GM23338 (cell line): ENCODE results near the gene HLCS. TPM values are rescaled to one million over a fixed set of nuclear protein-coding genes. Genes with fewer than 3 reads are reported as not detected.

Experiments
- ATAC-seq: fragments of 200-7000 bp; cut with Tn5 transposase; 3 replicates; pipeline ENCODE4 v1.9.1; 2020
- DNase-seq: peaks from one replicate; pipeline ENCODE4 v3.0.0-alpha.2; 2015; ENCODE audit warnings: low spot score
- H2AFZ ChIP-seq: fragments of 200-600 bp; sonication (generic); 2 replicates; pipeline ENCODE4 v1.8.0; 2016; ENCODE audit warnings: antibody characterized with exemption, mild to moderate bottlenecking, moderate library complexity
- H3F3A ChIP-seq: fragments of 200-600 bp; sonication (generic); replicated peaks from 2 replicates; pipeline ENCODE4 v1.8.0; 2017; ENCODE audit warnings: antibody characterized with exemption, mixed run types, low read depth
- H3K27ac ChIP-seq: fragments of 200-600 bp; sonication (generic); 2 replicates; pipeline ENCODE4 v1.6.1; 2016; ENCODE audit warnings: low read depth
- H3K27me3 ChIP-seq: fragments of 200-600 bp; sonication (generic); 2 replicates; pipeline ENCODE4 v1.8.0; 2016; ENCODE audit warnings: mild to moderate bottlenecking, mixed run types, moderate library complexity; ENCODE audit not compliant: insufficient read depth
- H3K36me3 ChIP-seq: fragments of 200-600 bp; sonication (generic); 2 replicates; pipeline ENCODE4 v1.8.0; 2016; ENCODE audit warnings: mild to moderate bottlenecking; ENCODE audit not compliant: insufficient read depth
- H3K4me1 ChIP-seq: fragments of 200-600 bp; sonication (generic); 2 replicates; pipeline ENCODE4 v1.8.0; 2016; ENCODE audit warnings: mild to moderate bottlenecking, moderate library complexity; ENCODE audit not compliant: insufficient read depth
- H3K4me2 ChIP-seq: fragments of 200-600 bp; sonication (generic); 2 replicates; pipeline ENCODE4 v1.7.1; 2017; ENCODE audit warnings: mixed run types
- H3K4me3 ChIP-seq: fragments of 200-600 bp; sonication (generic); 2 replicates; pipeline ENCODE4 v1.6.1; 2016; ENCODE audit warnings: mixed run types
- H3K79me2 ChIP-seq: fragments of 200-600 bp; sonication (generic); replicated peaks from 2 replicates; pipeline ENCODE4 v1.8.0; 2017; ENCODE audit warnings: mild to moderate bottlenecking; ENCODE audit not compliant: insufficient read depth
- H3K9me2 ChIP-seq: fragments of 200-600 bp; sonication (generic); 2 replicates; pipeline ENCODE4 v1.8.0; 2017; ENCODE audit not compliant: insufficient read depth
- H4K20me1 ChIP-seq: fragments of 200-600 bp; sonication (generic); replicated peaks from 2 replicates; pipeline ENCODE4 v1.8.0; 2017; ENCODE audit warnings: mild to moderate bottlenecking; ENCODE audit not compliant: insufficient read depth
- H3K27ac Mint-ChIP-seq: 2 replicates; pipeline ENCODE4 v1.8.0; 2020; ENCODE audit warnings: inconsistent platforms, mild to moderate bottlenecking, moderate library complexity, mixed read lengths
- H3K27me3 Mint-ChIP-seq: 3 replicates; pipeline ENCODE4 v1.8.0; 2022; ENCODE audit warnings: low read depth, mild to moderate bottlenecking, moderate library complexity, mixed read lengths, inconsistent platforms; ENCODE audit not compliant: insufficient read depth, poor library complexity
- H3K36me3 Mint-ChIP-seq: 3 replicates; pipeline ENCODE4 v1.8.0; 2021; ENCODE audit warnings: low read depth, mild to moderate bottlenecking, inconsistent platforms, moderate library complexity, mixed read lengths
- H3K4me1 Mint-ChIP-seq: 3 replicates; pipeline ENCODE4 v1.8.0; 2020; ENCODE audit warnings: mild to moderate bottlenecking, inconsistent platforms, mixed read lengths
- H3K4me3 Mint-ChIP-seq: 3 replicates; pipeline ENCODE4 v1.8.0; 2021; ENCODE audit warnings: moderate library complexity, mild to moderate bottlenecking, inconsistent platforms, mixed read lengths
- H3K9me3 Mint-ChIP-seq: 3 replicates; pipeline ENCODE4 v1.8.0; 2020; ENCODE audit warnings: moderate library complexity, mild to moderate bottlenecking, inconsistent platforms, mixed read lengths
- CREB1 ChIP-seq: fragments of 250-450 bp; sonication (Bioruptor Pico); IDR thresholded peaks from 2 replicates; pipeline ENCODE4 v1.5.0; 2020; ENCODE audit warnings: low read depth, mild to moderate bottlenecking, moderate library complexity
- CTCF ChIP-seq, 2 experiments: fragments of 200-600 bp in 1 of 2; sonication (generic) in 1 of 2; conservative IDR thresholded peaks; 2 replicates each; pipeline versions ENCODE4 v1.5.1 to v1.6.1; 2016 to 2017; ENCODE audit warnings: antibody characterized with exemption in 2 of 2, low read depth in 2 of 2, mild to moderate bottlenecking in 2 of 2, moderate library complexity in 1 of 2
- ETS1 ChIP-seq: IDR thresholded peaks from 2 replicates; pipeline ENCODE4 v1.6.1; 2016; ENCODE audit warnings: antibody characterized with exemption
- JUNB ChIP-seq: IDR thresholded peaks from one replicate; pipeline ENCODE4 v1.6.1; 2016; ENCODE audit warnings: antibody characterized with exemption; ENCODE audit not compliant: unreplicated experiment
- NANOG ChIP-seq: IDR thresholded peaks from 2 replicates; pipeline ENCODE4 v1.6.1; 2016; ENCODE audit warnings: antibody characterized with exemption, borderline replicate concordance
- POLR2AphosphoS5 ChIP-seq: IDR thresholded peaks from 2 replicates; pipeline ENCODE4 v1.6.1; 2016; ENCODE audit warnings: antibody characterized with exemption, low read depth
- ZNF114 ChIP-seq: fragments of 250-450 bp; sonication (Bioruptor Pico); IDR thresholded peaks from 2 replicates; pipeline ENCODE4 v1.5.0; 2020; ENCODE audit warnings: mild to moderate bottlenecking, moderate library complexity
- ZNF462 ChIP-seq: fragments of 250-450 bp; sonication (Bioruptor Pico); IDR thresholded peaks from 2 replicates; pipeline ENCODE4 v1.5.0; 2020; ENCODE audit warnings: mild to moderate bottlenecking, moderate library complexity
- polyA plus RNA-seq: library from polyadenylated mRNA; unstranded; fragments of >200 nt; fragmentation: Nextera tagmentation; extraction: Ambion mirVana; gene quantifications from 2 replicates; pipeline ENCODE4 v1.2.1, GENCODE V29; 2016
- total RNA-seq: library from RNA; depleted of rRNA; stranded (reverse); fragments of >200 nt; shearing (Covaris generic); gene quantifications from 2 replicates; pipeline ENCODE4 v1.2.3, GENCODE V29; 2014

Gene HLCS
- total and polyA plus RNA-seq, 2 experiments from 2014 or later: 6.1 to 14.7 TPM

GRCh38 chr21:36994501-36995158 is 28.2 kb upstream of the HLCS start:
- peak; percentile 30 for ATAC-seq

More at GRCh38 chr21:36994501-36995158, 28.2 kb upstream of the HLCS start:
- Histone ChIP-seq H3K9me2 (no peaks in the 10 kb centered on the region), H3K27me3 (peaks cover 12% of the 10 kb centered on the region), H3K4me1 (peaks cover 22% of the 10 kb centered on the region), H3F3A (peaks cover 12% of the 10 kb centered on the region; the same call in 1 of the 2 replicates), H4K20me1 (no peaks in the 10 kb centered on the region), H3K79me2 (no peaks in the 10 kb centered on the region), H3K27ac (no peak overlapping the region), H2AFZ (peak overlapping the region; percentile 52; the same call in 1 of the 2 replicates), H3K4me2 (peak overlapping the region; percentile 70), H3K36me3 (no peaks in the 10 kb centered on the region), H3K4me3 (peak overlapping the region; percentile 46)
- H3K4me3 Mint-ChIP-seq: peak overlapping the region; percentile 69
- H3K36me3 Mint-ChIP-seq: no peaks in the 10 kb centered on the region; the same call in 2 of the 3 replicates
- H3K27me3 Mint-ChIP-seq: peaks cover 23% of the 10 kb centered on the region
- TF ChIP-seq ETS1 (peak; percentile 37; the same call in 1 of the 2 replicates), ZNF462 (CRISPR knock-in tag) (no peak), NANOG (no peak), POLR2AphosphoS5 (peak; percentile 30), CREB1 (CRISPR knock-in tag) (peak; percentile 52; the same call in 1 of the 2 replicates), CTCF (conservative IDR thresholded peaks at IDR 0.05; ENCODE audit: low read depth in 2 of 2) (peak; percentile 45 to 55; a peak in 3 of 4 replicates), ZNF114 (CRISPR knock-in tag) (no peak), JUNB (no peak)
- H3K27ac Mint-ChIP-seq: no peak overlapping the region
- H3K9me3 Mint-ChIP-seq: no peaks in the 10 kb centered on the region; the same call in 2 of the 3 replicates
- DNase-seq: peak; percentile 94
- peaks cover 31% of the 10 kb centered on the region for H3K4me1 Mint-ChIP-seq
